Stimulated activated CD4-positive, alpha-beta T cell treated with anti-CD3 and anti-CD28 coated beads, Interleukin-1b, Interleukin-23, amount 100 ng/mL, for 4 hours (primary cell): Measurements from ENCODE around the gene KCNQ1.

ENCODE experiments used
- DNase-seq, 2 donors: peaks; one replicate each; pipeline ENCODE4 v3.0.0-alpha.2; 2020; ENCODE audit warnings: low read depth in 2 of 2

KCNQ1 gene

GRCh38 chr11:2713661-2714462 lies 269.1 kb downstream of the KCNQ1 start:
- DNase-seq: no peak

GRCh38 chr11:2714463-2714800 lies 269.6 kb downstream of the KCNQ1 start:
- DNase-seq: no peak

- DNase-seq: no peak
Observed at GRCh38 chr11:2714871-2715270, 270.1 kb downstream of the KCNQ1 start.

- DNase-seq: no peak
Observed at GRCh38 chr11:2715716-2716350, 271.0 kb downstream of the KCNQ1 start.

- no peak for DNase-seq
Observed at GRCh38 chr11:2716376-2717095, 271.7 kb downstream of the KCNQ1 start.

GRCh38 chr11:2717561-2718325 lies 272.9 kb downstream of the KCNQ1 start:
- DNase-seq: no peak

- DNase-seq: no peak
Observed at GRCh38 chr11:2718817-2719438, 274.1 kb downstream of the KCNQ1 start.

- no peak for DNase-seq
Observed at GRCh38 chr11:2719831-2720590, 275.2 kb downstream of the KCNQ1 start.

GRCh38 chr11:2721210-2721916 lies 276.6 kb downstream of the KCNQ1 start:
- no peak for DNase-seq

GRCh38 chr11:2722955-2723354 lies 278.1 kb downstream of the KCNQ1 start:
- DNase-seq: no peak

- DNase-seq: no peak
Observed at GRCh38 chr11:2724104-2724503, 279.3 kb downstream of the KCNQ1 start.

- no peak for DNase-seq
Observed at GRCh38 chr11:2724653-2725367, 280.0 kb downstream of the KCNQ1 start.

- no peak for DNase-seq
Observed at GRCh38 chr11:2725368-2726300, 280.8 kb downstream of the KCNQ1 start.

- no peak for DNase-seq
Observed at GRCh38 chr11:2726964-2727363, 282.2 kb downstream of the KCNQ1 start.

- DNase-seq: no peak
Observed at GRCh38 chr11:2728128-2728662, 283.4 kb downstream of the KCNQ1 start.

GRCh38 chr11:2728663-2729332 lies 284.0 kb downstream of the KCNQ1 start:
- no peak for DNase-seq

- no peak for DNase-seq
Observed at GRCh38 chr11:2729841-2730240, 285.0 kb downstream of the KCNQ1 start.
